Spleen (tissue), 7 donors: ENCODE measurements around the gene ACTA2.

Source experiments
- CTCF ChIP-seq, 11 experiments: fragments of 200-600 bp in 7 of 11; fragments of 450-650 bp in 4 of 11; sonication (generic) in 4 of 11; IDR thresholded peaks in 8 of 11; conservative IDR thresholded peaks in 3 of 11; 1 replicate in 7 of 11; 2 replicates in 4 of 11; pipeline versions ENCODE4 v1.4.0 to v1.8.0; 2016 to 2021; ENCODE audit warnings: antibody characterized with exemption in 11 of 11, inconsistent platforms in 4 of 11, mild to moderate bottlenecking in 1 of 11
- POLR2A ChIP-seq, 3 donors: fragments of 450-650 bp; IDR thresholded peaks; one replicate each; pipeline ENCODE4 v1.5.1; 2017; ENCODE audit warnings: antibody characterized with exemption in 3 of 3, mild to moderate bottlenecking in 1 of 3
- donor health status: DM: no; HTN: no; CAD: no; lungs with moderate emphysema.
- donor health status: DM: no; HTN: no; CAD: no.
- donor health status: DM: no; HTN: no; CAD: no.

GRCh38 chr10:88963318-88963717, 10.7 kb upstream of the ACTA2 start:
- no peak for TF ChIP-seq POLR2A (IDR thresholded peaks at IDR 0.05)
- no peak for TF ChIP-seq CTCF (IDR thresholded peaks at IDR 0.05 in 8 of 11, conservative IDR thresholded peaks at IDR 0.05 in 3 of 11)
